HL-60/S4 treated with retinoic acid at 250 ng/mL for 4 days and 3 days (cell line): Measurements from ENCODE around the gene GLS2.
"Not testable (repeated sequence)": the region's sequence is repeated elsewhere in the genome, so short reads cannot be mapped to it uniquely, and the experiment has no call there.

Source experiments
- in situ Hi-C: fragments of 300-500 bp; cut with MboI; formaldehyde crosslinking; loops from 2 replicates; pipeline ENCODE4 v1.7.0; 2022; ENCODE audit warnings: low sequenced_read_pairs

The GLS2 gene

GRCh38 chr12:56488041-56488955 lies at the start of gene GLS2:
Gene GLS2, minus strand, starts transcription at chr12:56488161. Its CDS starts 43 bp downstream, at chr12:56488118.
- in situ Hi-C loops, result no loop called here

- in situ Hi-C loops, result no loop called here
These were observed 49.6 kb upstream of the GLS2 start for GRCh38 chr12:56537546-56537945.

GRCh38 chr12:56530390-56531055 lies 42.6 kb upstream of the GLS2 start:
- in situ Hi-C loops, result no loop called here

- in situ Hi-C loops, result no loop called here
These were observed 41.7 kb upstream of the GLS2 start for GRCh38 chr12:56529656-56530055.

GRCh38 chr12:56528846-56529245 lies 40.9 kb upstream of the GLS2 start:
- in situ Hi-C loops, result no loop called here

- in situ Hi-C loops, result no loop called here
These were observed 34.6 kb upstream of the GLS2 start for GRCh38 chr12:56522411-56523193.

GRCh38 chr12:56521590-56522371 lies 33.8 kb upstream of the GLS2 start, which contains the start of gene RBMS2:
Gene RBMS2, plus strand, starts transcription at chr12:56521820. Its CDS starts 204 bp downstream, at chr12:56522024.
- in situ Hi-C loops, result no loop called here

GRCh38 chr12:56521209-56521589 lies 33.2 kb upstream of the GLS2 start:
- in situ Hi-C loops, result no loop called here

- in situ Hi-C loops, result no loop called here
These were observed 32.5 kb upstream of the GLS2 start for GRCh38 chr12:56520506-56520905.

GRCh38 chr12:56520048-56520447 lies 32.1 kb upstream of the GLS2 start:
- in situ Hi-C loops, result no loop called here

GRCh38 chr12:56518570-56518969 lies 30.6 kb upstream of the GLS2 start:
- in situ Hi-C loops, result loop anchor here (10.0 kb wide), 1 partner anchor 56 kb away; no protein-coding TSS in a partner anchor

GRCh38 chr12:56517854-56518253 lies 29.9 kb upstream of the GLS2 start:
- in situ Hi-C loops, result loop anchor here (10.0 kb wide), 1 partner anchor 57 kb away; no protein-coding TSS in a partner anchor

GRCh38 chr12:56514014-56514318 lies 26.0 kb upstream of the GLS2 start:
- in situ Hi-C loops, result loop anchor here (10.0 kb wide), 1 partner anchor 61 kb away; no protein-coding TSS in a partner anchor

GRCh38 chr12:56510786-56511185 lies 22.8 kb upstream of the GLS2 start:
- in situ Hi-C loops, result loop anchor here (10.0 kb wide), 1 partner anchor 64 kb away; no protein-coding TSS in a partner anchor

GRCh38 chr12:56499879-56500278 lies 11.9 kb upstream of the GLS2 start:
- in situ Hi-C loops, result not testable (repeated sequence)

- in situ Hi-C loops, result not testable (repeated sequence)
These were observed 11.5 kb upstream of the GLS2 start for GRCh38 chr12:56499452-56499851.

- in situ Hi-C loops, result not testable (repeated sequence)
These were observed 10.4 kb upstream of the GLS2 start for GRCh38 chr12:56498126-56498902.

GRCh38 chr12:56496704-56497103 lies 8.7 kb upstream of the GLS2 start:
- in situ Hi-C loops, result not testable (repeated sequence)

GRCh38 chr12:56494481-56494880 lies 6.5 kb upstream of the GLS2 start:
- in situ Hi-C loops, result not testable (repeated sequence)

- in situ Hi-C loops, result not testable (repeated sequence)
These were observed 6.1 kb upstream of the GLS2 start for GRCh38 chr12:56494106-56494415.
